ENCODE measurements around the gene CA11.
A peak's percentile ranks its signal among the peaks of the same experiment; 100 is the strongest.

The CA11 gene

DNA sequence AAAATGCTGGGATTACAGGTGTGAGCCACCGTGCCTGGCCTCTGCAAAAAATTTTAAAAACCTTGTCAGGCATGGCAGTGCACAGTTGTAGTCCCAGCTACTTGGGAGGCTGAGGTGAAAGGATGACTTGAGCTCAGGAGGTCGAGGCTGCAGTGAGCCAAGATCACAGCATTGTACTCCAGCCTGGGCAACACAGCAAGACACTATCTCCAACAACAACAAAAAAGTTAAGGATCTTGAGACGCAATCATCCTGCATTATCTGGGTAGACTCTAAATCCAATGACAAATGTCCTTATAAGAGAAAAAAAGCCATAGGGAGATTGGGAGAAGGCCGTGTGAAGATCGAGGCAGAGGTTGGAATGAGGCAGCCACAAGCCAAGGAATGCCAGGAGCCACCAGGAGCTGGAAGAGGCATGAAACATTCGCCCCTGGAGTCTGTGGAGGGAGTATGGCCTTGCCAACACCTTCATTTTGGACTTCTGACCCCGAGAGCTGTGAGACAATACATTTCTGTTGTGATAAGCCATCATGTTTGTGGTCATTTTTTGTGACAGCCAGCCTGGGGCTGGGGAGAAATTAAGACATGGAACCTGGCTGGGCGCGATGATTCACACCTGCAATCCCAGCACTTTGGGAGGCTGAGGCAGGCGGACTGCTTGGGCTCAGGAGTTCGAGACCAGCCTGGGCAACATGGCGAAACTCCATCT, 5.1 kb upstream of the CA11 start:
- H3K9me2 ChIP-seq (ENCODE audit: low read depth, low read length), result no peaks in the 10 kb centered on the region
- no peaks in the 10 kb centered on the region for H3F3A ChIP-seq (ENCODE audit: insufficient read depth, low read length)
- H3K9me3 ChIP-seq (ENCODE audit: low read length), result no peaks in the 10 kb centered on the region
- no peak overlapping the region for H2AFZ ChIP-seq (ENCODE audit: low read length)
- TF ChIP-seq EZH2 (IDR thresholded peaks at IDR 0.05; ENCODE audit: borderline replicate concordance, low read length) (no peak), CTCF (IDR thresholded peaks at IDR 0.05; ENCODE audit: low read length) (no peak)
- no peaks in the 10 kb centered on the region for H3K27me3 ChIP-seq (ENCODE audit: insufficient read depth, low read length)
- H3K79me2 ChIP-seq (ENCODE audit: insufficient read depth, low read length), result no peaks in the 10 kb centered on the region
- peaks cover 38% of the 10 kb centered on the region for H3K4me1 ChIP-seq (ENCODE audit: insufficient read depth, low read length, severe bottlenecking)
- no peak overlapping the region for H3K4me2 ChIP-seq (ENCODE audit: low read length)
- H3K36me3 ChIP-seq (ENCODE audit: insufficient read depth, low read length), result no peaks in the 10 kb centered on the region
- no peak overlapping the region for H3K9ac ChIP-seq (ENCODE audit: low read length)
- H3K27ac ChIP-seq (ENCODE audit: low read depth, low read length, poor library complexity, severe bottlenecking), result no peak overlapping the region
- no peaks in the 10 kb centered on the region for H4K20me1 ChIP-seq (ENCODE audit: insufficient read depth, low read length)
- H3K4me3 ChIP-seq (ENCODE audit: low read depth, low read length, poor library complexity, severe bottlenecking), result no peak overlapping the region

DNA sequence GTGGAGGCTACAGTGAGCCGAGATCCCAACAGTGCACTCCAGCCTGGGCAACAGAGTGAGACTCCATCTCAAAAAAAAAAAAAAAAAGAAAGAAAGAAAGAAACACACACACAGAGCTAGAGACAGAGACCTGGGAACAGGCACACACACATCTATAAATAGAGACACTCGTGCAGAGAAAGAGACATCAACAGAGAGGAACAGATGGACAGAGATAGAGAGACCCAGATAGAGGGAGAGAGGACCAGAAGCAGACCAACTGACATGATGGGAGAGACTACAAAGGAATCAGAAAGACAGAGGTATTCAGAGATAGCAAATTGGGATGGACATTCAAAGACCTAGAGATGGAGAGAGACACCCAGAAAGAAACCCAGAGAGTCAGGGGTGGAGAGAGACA, 2.1 kb upstream of the CA11 start:
- no peak overlapping the region for H3K4me2 ChIP-seq (ENCODE audit: low read length)
- no peaks in the 10 kb centered on the region for H3K9me2 ChIP-seq (ENCODE audit: low read depth, low read length)
- no peak overlapping the region for H2AFZ ChIP-seq (ENCODE audit: low read length)
- H3K4me3 ChIP-seq (ENCODE audit: low read depth, low read length, poor library complexity, severe bottlenecking), result no peak overlapping the region
- H3F3A ChIP-seq (ENCODE audit: insufficient read depth, low read length), result no peaks in the 10 kb centered on the region
- no peak for TF ChIP-seq EZH2 (IDR thresholded peaks at IDR 0.05; ENCODE audit: borderline replicate concordance, low read length)
- no peak for TF ChIP-seq CTCF (IDR thresholded peaks at IDR 0.05; ENCODE audit: low read length)
- no peak overlapping the region for H3K9ac ChIP-seq (ENCODE audit: low read length)
- peak overlapping the region; percentile 61 for H3K27ac ChIP-seq (ENCODE audit: low read depth, low read length, poor library complexity, severe bottlenecking)
- H3K27me3 ChIP-seq (ENCODE audit: insufficient read depth, low read length), result no peaks in the 10 kb centered on the region
- H3K4me1 ChIP-seq (ENCODE audit: insufficient read depth, low read length, severe bottlenecking), result peaks cover 36% of the 10 kb centered on the region
- no peaks in the 10 kb centered on the region for H3K9me3 ChIP-seq (ENCODE audit: low read length)
- H4K20me1 ChIP-seq (ENCODE audit: insufficient read depth, low read length), result no peaks in the 10 kb centered on the region
- H3K36me3 ChIP-seq (ENCODE audit: insufficient read depth, low read length), result no peaks in the 10 kb centered on the region
- H3K79me2 ChIP-seq (ENCODE audit: insufficient read depth, low read length), result no peaks in the 10 kb centered on the region

DNA sequence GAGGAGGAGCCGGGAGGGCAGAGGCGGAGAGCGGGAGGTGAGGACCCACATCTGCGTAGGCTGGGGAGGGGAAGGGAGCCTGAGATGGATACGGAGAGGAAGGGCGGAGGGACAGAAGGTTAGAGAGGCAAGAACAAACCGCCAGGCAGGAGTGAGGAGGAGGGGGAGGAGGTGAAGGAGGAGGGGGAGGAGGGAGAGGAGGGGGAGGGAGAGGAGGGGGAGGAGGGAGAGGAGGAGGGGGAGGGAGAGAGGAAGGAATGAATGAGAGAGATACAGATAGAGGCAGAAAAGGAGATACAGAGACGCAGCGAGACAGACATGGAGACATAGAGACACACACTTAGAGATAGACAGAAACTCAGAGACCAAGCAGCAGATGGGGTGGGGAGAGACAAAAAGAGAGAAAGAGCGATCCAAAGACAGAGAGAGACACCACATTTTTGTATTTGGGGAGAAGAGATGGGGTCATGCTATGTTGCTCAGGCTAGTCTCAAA, 782 bp upstream of the CA11 start:
- peak overlapping the region; percentile 41 for H3K4me3 ChIP-seq (ENCODE audit: low read depth, low read length, poor library complexity, severe bottlenecking)
- H3K4me2 ChIP-seq (ENCODE audit: low read length), result peak overlapping the region; percentile 75
- H3K9ac ChIP-seq (ENCODE audit: low read length), result no peak overlapping the region; the same call in 1 of the 2 replicates
- no peaks in the 10 kb centered on the region for H3K9me3 ChIP-seq (ENCODE audit: low read length)
- H2AFZ ChIP-seq (ENCODE audit: low read length), result no peak overlapping the region
- H3K79me2 ChIP-seq (ENCODE audit: insufficient read depth, low read length), result no peaks in the 10 kb centered on the region
- peaks cover 29% of the 10 kb centered on the region for H3K4me1 ChIP-seq (ENCODE audit: insufficient read depth, low read length, severe bottlenecking)
- H3K36me3 ChIP-seq (ENCODE audit: insufficient read depth, low read length), result no peaks in the 10 kb centered on the region
- H4K20me1 ChIP-seq (ENCODE audit: insufficient read depth, low read length), result no peaks in the 10 kb centered on the region
- H3K27me3 ChIP-seq (ENCODE audit: insufficient read depth, low read length), result no peaks in the 10 kb centered on the region
- no peaks in the 10 kb centered on the region for H3K9me2 ChIP-seq (ENCODE audit: low read depth, low read length)
- TF ChIP-seq EZH2 (IDR thresholded peaks at IDR 0.05; ENCODE audit: borderline replicate concordance, low read length) (no peak), CTCF (IDR thresholded peaks at IDR 0.05; ENCODE audit: low read length) (no peak)
- H3F3A ChIP-seq (ENCODE audit: insufficient read depth, low read length), result no peaks in the 10 kb centered on the region
- H3K27ac ChIP-seq (ENCODE audit: low read depth, low read length, poor library complexity, severe bottlenecking), result no peak overlapping the region

Measured in OCI-LY1 (cell line).